Heart left ventricle (tissue), 13 donors: ENCODE data around the gene ARHGAP40.

Experiments
- CTCF ChIP-seq, 12 donors: fragments of 200-600 bp; sonication (generic) in 4 of 12; IDR thresholded peaks; one replicate each; pipeline versions ENCODE4 v1.5.0 to v1.8.0; 2018 to 2022; ENCODE audit warnings: antibody characterized with exemption in 12 of 12, mild to moderate bottlenecking in 5 of 12
- POLR2A ChIP-seq, 2 donors: fragments of 450-650 bp; IDR thresholded peaks; one replicate each; pipeline ENCODE4 v1.6.1; 2017; ENCODE audit warnings: antibody characterized with exemption in 2 of 2, mild to moderate bottlenecking in 2 of 2, moderate library complexity in 2 of 2
- donor health status: ischemic (EF 13 %, LVEDD 7.1; RV severe dilation, severe dysfunction).
- donor health status: DM: no; HTN: yes; CAD: no.
- donor health status: DM: no; HTN: no; CAD: no.
- donor health status: ischemic (EF 25% LVEDD 6.9; RV normal size, moderate dysfunction).
- donor health status: ischemic (EF 25% LVEDD 5.7; RV mildly dilated, moderate dysfunction).
- donor health status: ischemic (EF 35%, LVEDD 5.7; RV mildly dilated, moderate dysfunction).
- donor health status: nonischemic (EF 11% LVEDD 7.7; RV severe dilation, severe dysfunction).
- donor health status: DM: yes; HTN: yes; CAD: no.
- donor health status: PGD.
- donor health status: ischemic (EF 29% LVEDD 5.4; RV normal size, mild dysfunction).
- donor health status: nonischemic (EF 23%, LVEDD 6.1; RV moderate dilation, normal function).

GRCh38 chr20:38607351-38607750, 5.7 kb downstream of the ARHGAP40 start:
- TF ChIP-seq CTCF (IDR thresholded peaks at IDR 0.05) (no peak), POLR2A (IDR thresholded peaks at IDR 0.05) (no peak)
